ENCODE measurements around the gene BCAT1.

DNA sequence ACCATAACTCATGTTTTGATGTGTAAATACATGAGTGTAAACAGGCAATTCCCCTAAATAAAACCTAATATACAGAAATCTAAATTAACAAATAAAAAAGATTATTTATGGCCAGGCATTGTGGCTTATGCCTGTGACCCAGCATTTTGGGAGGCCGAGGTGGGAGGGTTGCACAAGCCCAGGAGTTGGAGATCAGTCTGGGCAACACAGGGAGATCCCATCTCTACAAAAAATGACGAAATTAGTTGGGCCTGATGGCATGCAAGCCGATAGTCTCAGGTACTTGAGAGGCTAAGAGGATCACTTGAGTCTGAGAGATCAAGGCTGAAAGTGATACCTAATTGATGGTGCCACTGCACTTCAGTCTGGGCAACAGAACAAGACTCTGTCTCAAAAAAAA lies 48.7 kb downstream of the BCAT1 start:
- no peak for TF ChIP-seq EZH2phosphoT487 (IDR thresholded peaks at IDR 0.05; ENCODE audit: insufficient read depth, low read depth)
- TF ChIP-seq EZH2 (IDR thresholded peaks at IDR 0.05; ENCODE audit: insufficient read depth, poor library complexity, severe bottlenecking): no peak

Data from GM23248 (cell line).